ENCODE measurements around the gene CKAP4. TPM values are rescaled to one million over a fixed set of nuclear protein-coding genes. Genes with fewer than 3 reads are reported as not detected.

CKAP4 gene
- total and polyA plus RNA-seq, 10 of the 15 experiments (the other 5 are each of a cell fraction or from before 2014, with no cell fraction given): 0.39 to 23.6 (median 11.1) TPM

- DNase-seq (ENCODE audit: low read depth, low spot score) (no peak), FAIRE-seq (no peak), ATAC-seq (no peak)
- no peak overlapping the region for H3K9ac ChIP-seq (ENCODE audit: control insufficient read depth, insufficient read depth, low read length)
- no peaks in the 10 kb centered on the region for H3K4me1 ChIP-seq (ENCODE audit: control insufficient read depth, insufficient read depth, low read length)
- H3K4me2 ChIP-seq (ENCODE audit: control insufficient read depth, insufficient read depth): no peak overlapping the region
- SMC1A ChIA-PET (ENCODE audit: uncharacterized antibody, unreplicated experiment): no interaction called here
- 13% methylated on average over 2 of the region's 2 CpGs for WGBS (ENCODE audit: insufficient coverage, insufficient replicate concordance, low lambda C conversion rate, missing lambda C conversion rate)
- no peaks in the 10 kb centered on the region for H3K36me3 ChIP-seq (ENCODE audit: control insufficient read depth in 2 of 2, insufficient read depth in 2 of 2, low read length in 1 of 2)
- no peaks in the 10 kb centered on the region for H3K79me2 ChIP-seq (ENCODE audit: control insufficient read depth, insufficient read depth, low read length)
- no peaks in the 10 kb centered on the region for H3K9me3 ChIP-seq (replicated peaks; ENCODE audit: control insufficient read depth, insufficient read depth, low read length)
- TF ChIP-seq ZBTB40 (IDR thresholded peaks at IDR 0.05; ENCODE audit: borderline replicate concordance): no peak
- TF ChIP-seq STAT3 (IDR thresholded peaks at IDR 0.05; ENCODE audit: low read depth, low read length): no peak
- no peak for TF ChIP-seq REST (IDR thresholded peaks at IDR 0.05; ENCODE audit: low read depth, low read length)
- no peak for TF ChIP-seq POLR2AphosphoS5 (IDR thresholded peaks at IDR 0.05; ENCODE audit: low read length)
- H3K4me3 ChIP-seq: no peak overlapping the region
- H2AFZ ChIP-seq (ENCODE audit: control insufficient read depth, low read depth, low read length): no peak overlapping the region
- BruUV-seq (replicated peaks): no TSS peak
- CTCF ChIA-PET: interaction anchor here (0.5 kb wide), 1 partner anchor 50 kb away, joined by 3 read pairs; no protein-coding TSS in a partner anchor
- no peaks in the 10 kb centered on the region for H4K20me1 ChIP-seq (ENCODE audit: control insufficient read depth, insufficient read depth)
- RAD21 ChIA-PET (ENCODE audit: unreplicated experiment): no interaction called here
- intact Hi-C loops (cut with micrococcal nuclease; ENCODE audit: unreplicated experiment): no loop called here
- H3K27me3 ChIP-seq (replicated peaks in 1 of 2; ENCODE audit: control insufficient read depth in 2 of 2, insufficient read depth in 2 of 2, low read length in 1 of 2): no peaks in the 10 kb centered on the region; a peak in 1 of 4 replicates
- POLR2A ChIA-PET: no interaction called here
- H3K27ac ChIP-seq (ENCODE audit: control insufficient read depth, insufficient read depth): no peak overlapping the region
- in situ Hi-C loops (cut with MboI): no loop called here
Observed at GRCh38 chr12:106204312-106204711, 43.5 kb downstream of the CKAP4 start.
